K562 (cell line): Measurements from ENCODE around the gene USP2. TPM values are rescaled to one million over a fixed set of nuclear protein-coding genes. Genes with fewer than 3 reads are reported as not detected.
A peak's percentile ranks its signal among the peaks of the same experiment; 100 is the strongest.

ENCODE experiments used
- CBFA2T3 ChIP-seq: fragments of 450-650 bp; IDR thresholded peaks from 2 replicates; pipeline ENCODE4 v1.6.1; 2017
- CEBPB ChIP-seq: fragments of 450-650 bp; IDR thresholded peaks from 2 replicates; pipeline ENCODE4 v1.6.1; 2016; ENCODE audit warnings: missing genetic modification characterization, missing compliant biosample characterization
- CREM ChIP-seq: IDR thresholded peaks from 2 replicates; pipeline ENCODE4 v1.6.1; 2014; ENCODE audit warnings: antibody characterized with exemption, low read depth
- ETV6 ChIP-seq, 3 experiments: fragments of 150-350 bp in 1 of 3; sonication (generic) in 1 of 3; formaldehyde crosslinking in 1 of 3; IDR thresholded peaks; 2 replicates each; pipeline versions ENCODE4 v1.6.1 to v1.8.0; 2014 to 2022; ENCODE audit warnings: borderline replicate concordance in 2 of 3, low read depth in 2 of 3, antibody characterized with exemption in 1 of 3, low read length in 1 of 3, mild to moderate bottlenecking in 1 of 3, missing genetic modification reagents in 1 of 3
- HES1 ChIP-seq: fragments of 450-650 bp; IDR thresholded peaks from 2 replicates; pipeline ENCODE4 v1.6.1; 2016; ENCODE audit warnings: low read depth, mild to moderate bottlenecking, moderate library complexity
- JUN ChIP-seq, 2 experiments: sonication (generic) in 1 of 2; formaldehyde crosslinking in 1 of 2; IDR thresholded peaks; 2 replicates each; pipeline versions ENCODE4 v1.6.1 to v1.8.0; 2012 to 2022; ENCODE audit warnings: borderline replicate concordance in 2 of 2, mild to moderate bottlenecking in 2 of 2, improper control_type of control experiment in 1 of 2, low read depth in 1 of 2, low read length in 1 of 2, missing genetic modification reagents in 1 of 2
- MYC ChIP-seq, 2 experiments: fragments of 250-450 bp in 1 of 2; sonication (Bioruptor Pico) in 1 of 2; IDR thresholded peaks; 2 replicates each; pipeline versions ENCODE4 v1.5.1 to v1.6.1; 2012 to 2021; ENCODE audit warnings: low read depth in 2 of 2, borderline replicate concordance in 1 of 2, improper control_type of control experiment in 1 of 2, low read length in 1 of 2, mild to moderate bottlenecking in 1 of 2, moderate library complexity in 1 of 2
- NRF1 ChIP-seq, 2 experiments: fragments of 450-650 bp; IDR thresholded peaks in 1 of 2; conservative IDR thresholded peaks in 1 of 2; 2 replicates each; pipeline ENCODE4 v1.6.1; 2014; ENCODE audit warnings: mild to moderate bottlenecking in 2 of 2
- PKNOX1 ChIP-seq: fragments of 450-650 bp; IDR thresholded peaks from 2 replicates; pipeline ENCODE4 v1.6.1; 2016
- PRDM10 ChIP-seq: fragments of 450-650 bp; IDR thresholded peaks from 2 replicates; pipeline ENCODE4 v1.6.1; 2018; ENCODE audit not compliant: partially characterized antibody
- SMARCE1 ChIP-seq: fragments of 450-650 bp; IDR thresholded peaks from 2 replicates; pipeline ENCODE4 v1.7.1; 2016; ENCODE audit warnings: mild to moderate bottlenecking
- USF1 ChIP-seq: sonication (generic); formaldehyde crosslinking; IDR thresholded peaks from 2 replicates; pipeline ENCODE4 v1.9.0; 2022; ENCODE audit warnings: mild to moderate bottlenecking, missing genetic modification reagents
- VEZF1 ChIP-seq: fragments of 200-800 bp; sonication (Bioruptor generic); IDR thresholded peaks from 2 replicates; pipeline ENCODE4 v1.6.1; 2017; ENCODE audit warnings: missing genetic modification characterization, missing compliant biosample characterization
- ZEB2 ChIP-seq: fragments of 450-650 bp; IDR thresholded peaks from 2 replicates; pipeline ENCODE4 v1.6.1; 2016
- ZNF277 ChIP-seq: fragments of 250-450 bp; sonication (Bioruptor Pico); IDR thresholded peaks from 2 replicates; pipeline ENCODE4 v1.8.0; 2022; ENCODE audit warnings: inconsistent platforms, mild to moderate bottlenecking, moderate library complexity, borderline replicate concordance
- polyA plus RNA-seq, 8 experiments: library from polyadenylated mRNA; depleted of rRNA in 4 of 8; stranded (reverse) in 5 of 8; unstranded in 3 of 8; fragments of >200 nt; fragmentation: Nextera tagmentation in 2 of 8; fragmentation: Illumina TruSeq in 1 of 8; extraction: Ambion mirVana in 2 of 8; extraction: Trizol in 1 of 8; gene quantifications; 2 replicates each; pipeline versions ENCODE4 v1.2.1 to v1.2.3, GENCODE V29; 2011 to 2014; ENCODE audit warnings: inconsistent platforms in 1 of 8, missing spikeins in 1 of 8
- total RNA-seq, 7 experiments: library from RNA; depleted of rRNA in 6 of 7; stranded (reverse); fragments of >200 nt in 6 of 7; fragmentation: Illumina TruSeq in 2 of 7; extraction: Trizol in 2 of 7; gene quantifications; 2 replicates each; pipeline versions ENCODE4 v1.2.1 to v1.2.3, GENCODE V29; 2011 to 2021; ENCODE audit warnings: low replicate concordance in 1 of 7

USP2 gene
- total and polyA plus RNA-seq, 9 of the 15 experiments (the other 6 are each of a cell fraction or from before 2014, with no cell fraction given) = 2.8 to 16.9 (median 3.9) TPM

GRCh38 chr11:119427279-119427678, 45.8 kb upstream of the USP2 start (continued):
- TF ChIP-seq CEBPB (tag) (peak; percentile 90), ZEB2 (0 out of 2 replicates have a peak, but pooled peaks have one; percentile 27), MYC (IDR thresholded peaks at IDR 0.05; ENCODE audit: low read depth, low read length) (peak; percentile 5; the same call in 1 of the 2 replicates), MYC (CRISPR knock-in tag; IDR thresholded peaks at IDR 0.05; ENCODE audit: borderline replicate concordance, low read depth) (no peak), CBFA2T3 (no peak), PRDM10 (peak; percentile 24), NRF1 (conservative IDR thresholded peaks at IDR 0.05 in 1 of 2, IDR thresholded peaks at IDR 0.05 in 1 of 2) (peak in 1 of 2 experiments; percentile 18; a peak in 1 of 4 replicates), ZNF277 (no peak), JUN (IDR thresholded peaks at IDR 0.05; ENCODE audit: borderline replicate concordance, low read depth, low read length) (peak; percentile 60; the same call in 1 of the 2 replicates), JUN (CRISPR knock-in tag; IDR thresholded peaks at IDR 0.05; ENCODE audit: borderline replicate concordance) (no peak), HES1 (no peak), ETV6 (IDR thresholded peaks at IDR 0.05; ENCODE audit: borderline replicate concordance in 1 of 2, low read depth in 2 of 2, low read length in 1 of 2) (no peak), ETV6 (CRISPR knock-in tag; IDR thresholded peaks at IDR 0.05; ENCODE audit: borderline replicate concordance) (no peak), SMARCE1 (no peak), USF1 (CRISPR knock-in tag) (peak; percentile 93), PKNOX1 (0 out of 2 replicates have a peak, but pooled peaks have one; percentile 43), VEZF1 (CRISPR knock-in tag) (peak; percentile 75), CREM (0 out of 2 replicates have a peak, but pooled peaks have one; percentile 5)
